ENCODE measurements around the gene FMNL3.

- TF ChIP-seq CTCF (IDR thresholded peaks at IDR 0.05; ENCODE audit: control extremely low read depth in 1 of 3, insufficient read depth in 1 of 3, low read depth in 1 of 3, low read length in 3 of 3) (no peak), ZNF274 (IDR thresholded peaks at IDR 0.05; ENCODE audit: borderline replicate concordance, extremely low read depth, low read length) (no peak), POLR2A (IDR thresholded peaks at IDR 0.05; ENCODE audit: control extremely low read depth in 1 of 2, low read depth in 2 of 2, low read length in 2 of 2) (no peak), ASH2L (IDR thresholded peaks at IDR 0.05; ENCODE audit: low read length) (no peak), SP1 (IDR thresholded peaks at IDR 0.05; ENCODE audit: low read depth, low read length) (no peak), RBBP5 (IDR thresholded peaks at IDR 0.05; ENCODE audit: borderline replicate concordance, low read depth, low read length) (no peak), EP300 (IDR thresholded peaks at IDR 0.05; ENCODE audit: borderline replicate concordance in 1 of 2, low read depth in 2 of 2, low read length in 2 of 2) (no peak), CHD2 (IDR thresholded peaks at IDR 0.05; ENCODE audit: low read length) (no peak), RNF2 (IDR thresholded peaks at IDR 0.05; ENCODE audit: borderline replicate concordance, low read depth, low read length, missing control alignments, poor library complexity, severe bottlenecking) (no peak)
Measured at GRCh38 chr12:49626836-49627235, 80.4 kb downstream of the FMNL3 start.

Data from H1 (cell line).